ENCODE results near the gene KIF25. TPM values are rescaled to one million over a fixed set of nuclear protein-coding genes. Genes with fewer than 3 reads are reported as not detected.

KIF25 gene
- total RNA-seq, 1 experiment from 2014 or later = 0.59 TPM

DNA sequence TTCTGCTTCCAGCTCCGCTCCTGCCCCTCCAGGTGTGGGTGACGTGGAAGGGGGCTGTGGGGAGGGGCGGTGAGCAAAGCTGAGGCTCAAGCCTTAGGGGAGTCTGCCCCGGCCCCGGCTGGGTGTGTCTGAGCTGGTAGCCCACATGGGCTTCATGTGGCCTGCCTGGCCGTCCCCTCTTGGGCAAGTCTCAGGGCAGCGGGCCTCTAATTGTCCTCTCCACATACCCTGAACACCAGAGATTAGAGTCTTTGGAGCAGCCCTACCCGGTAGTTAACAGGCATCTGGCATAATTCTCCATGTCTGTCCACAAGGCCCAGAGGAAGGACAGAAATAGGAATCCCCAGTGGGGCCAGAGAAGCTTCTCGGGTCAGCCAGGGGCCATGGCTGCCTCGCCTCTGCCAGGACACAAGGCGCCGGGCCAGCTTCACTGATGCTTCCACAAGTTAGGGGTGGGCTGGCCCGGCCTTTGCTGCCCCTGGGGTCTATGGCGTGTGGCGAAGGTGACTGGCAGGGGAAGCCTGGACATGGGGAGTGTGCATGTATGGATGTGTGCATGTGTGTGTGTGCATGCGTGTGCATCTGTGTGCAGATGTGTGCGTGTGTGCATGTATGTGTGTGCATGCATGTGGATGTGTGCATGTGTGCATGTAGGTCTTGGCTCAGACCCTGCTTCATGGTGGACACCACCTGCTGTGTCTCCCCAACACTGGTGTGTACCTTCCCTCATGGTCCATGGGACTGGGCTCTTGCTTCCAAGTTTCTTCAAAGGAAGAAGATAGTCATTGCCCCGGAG, 57.5 kb downstream of the KIF25 start:
- H4K8ac ChIP-seq (replicated peaks; ENCODE audit: insufficient read length, low read depth, low read length) = no peak overlapping the region
- no peaks in the 10 kb centered on the region for H3K9me3 ChIP-seq (ENCODE audit: control insufficient read depth, low read depth, low read length)
- no peak overlapping the region for H3K56ac ChIP-seq (ENCODE audit: insufficient read length, low read depth, low read length)
- no peak overlapping the region for H4K5ac ChIP-seq (ENCODE audit: insufficient read length, low read depth, low read length)
- H3K36me3 Mint-ChIP-seq (ENCODE audit: insufficient read depth in 1 of 3, low read depth in 3 of 3) = no peaks in the 10 kb centered on the region; a peak in 1 of 7 replicates
- H3K18ac ChIP-seq (ENCODE audit: insufficient read length, low read depth, low read length) = no peak overlapping the region
- no peak overlapping the region for H4K91ac ChIP-seq (ENCODE audit: insufficient read length, low read depth, low read length)
- H3K9ac ChIP-seq (ENCODE audit: extremely low read depth, insufficient read length, low read length) = no peak overlapping the region
- no peak overlapping the region for H3K4me3 Mint-ChIP-seq
- no peaks in the 10 kb centered on the region for H4K20me1 ChIP-seq (ENCODE audit: control insufficient read depth, insufficient read depth, insufficient read length)
- no peaks in the 10 kb centered on the region for H3K79me1 ChIP-seq (ENCODE audit: insufficient read depth, low read depth, low read length, poor library complexity, severe bottlenecking)
- H2AK5ac ChIP-seq (ENCODE audit: insufficient read length, low read length) = no peak overlapping the region
- no peak overlapping the region for H3K4ac ChIP-seq (ENCODE audit: low read depth, low read length)
- H2BK20ac ChIP-seq (ENCODE audit: low read depth, low read length, poor library complexity, severe bottlenecking) = no peak overlapping the region
- H3K4me2 ChIP-seq (ENCODE audit: insufficient read depth, insufficient read length, low read length) = no peak overlapping the region
- no peak overlapping the region for H3K23ac ChIP-seq (ENCODE audit: insufficient read length, low read depth, low read length)
- peak overlapping the region in 1 of 3 experiments; percentile 77; a peak in 1 of 7 replicates for H3K27ac Mint-ChIP-seq
- no peak overlapping the region for H2BK5ac ChIP-seq (ENCODE audit: insufficient read length, low read length)
- H3K27me3 ChIP-seq (ENCODE audit: insufficient read depth, low read length) = no peaks in the 10 kb centered on the region
- DNase-seq = no peak
- no peak overlapping the region; the same call in 1 of the 2 replicates for H3K14ac ChIP-seq (ENCODE audit: insufficient read depth, low read length)
- H3K27me3 Mint-ChIP-seq (ENCODE audit: low read depth) = no peaks in the 10 kb centered on the region; the same call in 1 of the 2 replicates
- no peak overlapping the region for H2BK12ac ChIP-seq (ENCODE audit: insufficient read length, low read depth, low read length)
- H2BK15ac ChIP-seq (ENCODE audit: low read depth, low read length) = no peak overlapping the region
- H3K79me2 ChIP-seq (ENCODE audit: insufficient read depth, low read length) = no peaks in the 10 kb centered on the region
- H3T11ph ChIP-seq (ENCODE audit: low read length) = no peak overlapping the region
- H2AFZ ChIP-seq (ENCODE audit: low read length) = no peak overlapping the region
- H3K23me2 ChIP-seq (ENCODE audit: insufficient read length, low read depth, low read length, poor library complexity, severe bottlenecking) = no peaks in the 10 kb centered on the region
- no peaks in the 10 kb centered on the region for H3K9me3 Mint-ChIP-seq
- no CpG with 5 or more reads among the region's 18 CpGs for WGBS (ENCODE audit: extremely low coverage, insufficient read length, low lambda C conversion rate)
- H3K4me1 ChIP-seq (ENCODE audit: insufficient read depth, low read length) = no peaks in the 10 kb centered on the region
- no peak for TF ChIP-seq CTCF (conservative IDR thresholded peaks at IDR 0.05)
- H2BK120ac ChIP-seq (ENCODE audit: low read depth, low read length, poor library complexity, severe bottlenecking) = no peak overlapping the region
- H3K27ac ChIP-seq (ENCODE audit: insufficient read length, low read depth, low read length) = no peak overlapping the region
- peaks cover 0 to 5% of the 10 kb centered on the region in 2 experiments; a peak in 1 of 4 replicates for H3K4me1 Mint-ChIP-seq

Measured in H9 (cell line).